ENCODE results near the gene TMEM30B. TPM values are rescaled to one million over a fixed set of nuclear protein-coding genes. Genes with fewer than 3 reads are reported as not detected.
"Not testable (repeated sequence)": the region's sequence is repeated elsewhere in the genome, so short reads cannot be mapped to it uniquely, and the experiment has no call there.

Gene TMEM30B, protein sequence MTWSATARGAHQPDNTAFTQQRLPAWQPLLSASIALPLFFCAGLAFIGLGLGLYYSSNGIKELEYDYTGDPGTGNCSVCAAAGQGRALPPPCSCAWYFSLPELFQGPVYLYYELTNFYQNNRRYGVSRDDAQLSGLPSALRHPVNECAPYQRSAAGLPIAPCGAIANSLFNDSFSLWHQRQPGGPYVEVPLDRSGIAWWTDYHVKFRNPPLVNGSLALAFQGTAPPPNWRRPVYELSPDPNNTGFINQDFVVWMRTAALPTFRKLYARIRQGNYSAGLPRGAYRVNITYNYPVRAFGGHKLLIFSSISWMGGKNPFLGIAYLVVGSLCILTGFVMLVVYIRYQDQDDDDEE
- total RNA-seq = 50.1 TPM

DNA sequence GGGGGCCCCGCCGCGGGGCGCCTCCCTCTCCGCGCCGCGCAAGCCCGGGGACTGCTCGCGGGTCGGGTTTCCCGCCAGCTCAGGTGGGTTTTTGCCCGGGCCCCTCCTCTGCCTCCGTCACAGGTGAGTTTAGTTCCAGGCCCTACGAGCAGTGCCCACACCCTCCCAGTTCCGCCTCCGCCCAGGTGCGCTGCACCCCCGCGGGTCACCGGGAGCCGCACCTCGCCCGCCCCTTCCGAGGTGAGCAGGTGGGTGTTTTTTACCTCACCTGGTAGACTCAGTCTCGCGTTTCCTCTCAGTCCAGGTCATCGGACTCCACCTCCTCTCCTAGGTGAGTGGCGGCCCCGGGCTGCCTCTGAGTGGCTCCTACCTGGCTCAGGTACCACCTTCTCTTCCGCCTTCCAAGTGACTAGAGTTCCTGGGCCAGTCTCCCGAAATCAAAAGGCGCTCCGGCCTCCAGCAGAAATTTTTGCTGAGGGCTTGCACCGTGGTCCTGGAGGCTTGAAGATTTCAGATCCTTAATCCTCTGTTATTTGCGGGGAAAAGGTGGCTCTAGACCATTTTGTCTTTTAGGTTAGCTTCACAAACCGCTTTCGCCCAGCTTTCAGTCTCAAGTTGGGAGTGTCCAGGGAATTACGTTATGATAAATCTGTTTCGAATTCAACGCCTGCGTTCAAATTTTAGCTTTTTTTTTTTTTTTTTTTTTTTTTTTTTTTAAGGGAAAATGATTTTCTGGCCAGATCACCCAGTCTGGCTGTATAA, at the start of gene TMEM30B:
Gene TMEM30B (minus strand): TSS at position 153 of the 762 bp plus-strand sequence. CDS start 191 bp downstream, outside the sequence.
- intact Hi-C loops (cut with DNase I) = no loop called here
- DNase-seq (ENCODE audit: low spot score) (no peak), ATAC-seq (peak; percentile 40)

DNA sequence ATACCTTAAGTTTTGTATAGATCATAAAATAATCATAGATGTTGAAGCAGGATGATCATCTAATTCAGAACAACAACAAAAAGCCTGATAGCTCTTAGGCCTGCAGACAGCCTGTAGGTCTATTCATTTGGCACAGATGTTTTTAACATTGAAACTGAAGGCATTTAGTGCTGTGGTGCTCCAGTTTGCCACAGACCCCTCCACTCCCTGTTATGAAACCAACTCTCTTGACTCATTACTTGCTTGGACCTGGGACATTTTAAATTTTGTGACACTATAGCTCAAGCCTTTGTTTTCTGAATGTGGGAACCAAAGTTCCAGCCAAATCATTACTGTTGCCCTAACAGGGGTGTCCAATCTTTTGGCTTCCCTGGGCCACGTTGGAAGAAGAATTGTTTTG, 49.4 kb upstream of the TMEM30B start:
- intact Hi-C loops (cut with DNase I) = no loop called here
- no peak for DNase-seq (ENCODE audit: low spot score)
- no peak for ATAC-seq

DNA sequence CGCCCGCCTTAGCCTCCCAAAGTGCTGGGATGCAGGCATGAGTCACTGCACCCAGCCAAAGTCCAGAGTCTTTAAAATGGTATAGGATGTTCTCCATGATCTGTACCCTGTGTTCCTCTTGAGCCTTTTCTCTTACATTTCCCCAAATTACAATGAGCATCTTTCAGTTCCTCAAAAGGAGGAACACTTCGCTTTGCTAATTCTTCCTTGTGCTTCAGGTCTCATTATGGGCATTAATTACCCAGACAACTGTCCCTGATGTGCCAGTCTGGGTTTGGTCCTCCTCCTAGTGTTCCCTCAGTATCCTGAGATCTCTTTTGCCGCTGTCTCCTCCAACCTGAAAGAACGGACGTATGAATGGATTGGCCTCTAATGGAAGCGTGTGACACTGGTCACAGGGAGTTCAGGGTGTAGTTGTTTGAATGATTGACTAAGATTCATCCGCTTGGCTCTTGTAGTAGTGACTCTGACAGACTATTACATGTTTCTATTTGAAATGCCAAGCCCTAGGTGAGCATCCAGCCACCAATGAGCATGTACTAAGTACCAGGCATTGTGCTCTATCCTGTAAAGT, 48.4 kb upstream of the TMEM30B start:
- DNase-seq (ENCODE audit: low spot score) (no peak), ATAC-seq (no peak)
- intact Hi-C loops (cut with DNase I) = no loop called here

DNA sequence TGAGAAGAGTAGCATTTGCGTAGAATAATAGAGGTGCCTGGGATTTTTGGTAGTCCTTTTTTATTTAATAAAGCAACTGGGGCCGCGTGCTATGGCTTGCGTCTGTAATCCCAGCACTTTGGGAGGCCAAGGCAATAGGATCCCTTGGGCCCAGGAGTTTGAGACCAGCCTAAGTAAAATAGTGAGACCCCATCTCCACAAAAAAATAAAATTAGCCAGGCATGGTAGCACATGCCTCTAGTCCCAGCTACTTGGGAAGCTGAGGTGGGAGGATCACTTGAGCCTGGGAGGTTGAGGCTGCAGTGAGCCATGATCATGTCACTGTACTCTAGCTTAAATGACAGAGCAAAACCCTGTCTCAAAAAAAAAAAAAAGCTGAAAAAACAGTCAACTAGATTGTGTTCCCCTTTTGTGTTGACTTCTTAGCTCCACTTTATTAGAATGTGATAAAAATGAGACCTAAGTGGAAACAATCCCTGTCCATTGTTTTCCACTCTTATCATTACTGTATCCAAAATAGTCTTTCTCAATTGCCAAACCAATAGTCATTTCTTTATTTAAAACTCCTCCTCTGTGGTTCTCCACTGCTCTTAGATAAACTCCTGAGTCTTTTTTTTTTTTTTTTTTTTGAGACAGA, 47.6 kb upstream of the TMEM30B start:
- DNase-seq (ENCODE audit: low spot score) (no peak), ATAC-seq (no peak)
- intact Hi-C loops (cut with DNase I) = no loop called here

DNA sequence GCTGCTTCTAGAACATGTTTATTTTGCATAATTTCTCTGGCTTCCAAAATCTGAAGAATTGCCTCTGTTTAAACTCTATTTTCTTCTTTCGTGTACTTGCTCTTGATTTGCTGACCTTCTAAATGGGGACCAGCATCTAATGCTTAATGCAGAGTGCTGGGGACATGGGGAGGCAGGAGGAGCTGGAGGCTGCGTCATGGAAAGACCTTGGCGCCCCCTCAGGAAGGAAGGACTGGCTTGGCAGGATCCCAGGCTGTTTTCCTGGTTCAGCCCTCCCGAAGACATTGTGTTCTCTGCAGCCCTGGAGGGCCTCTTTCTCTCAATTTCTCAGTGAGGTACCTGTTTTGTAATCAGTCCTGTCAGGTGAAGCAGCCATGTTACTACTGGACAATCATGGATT, 45.7 kb upstream of the TMEM30B start:
- DNase-seq (ENCODE audit: low spot score) (peak; percentile 72), ATAC-seq (peak; percentile 78)
- intact Hi-C loops (cut with DNase I) = no loop called here

DNA sequence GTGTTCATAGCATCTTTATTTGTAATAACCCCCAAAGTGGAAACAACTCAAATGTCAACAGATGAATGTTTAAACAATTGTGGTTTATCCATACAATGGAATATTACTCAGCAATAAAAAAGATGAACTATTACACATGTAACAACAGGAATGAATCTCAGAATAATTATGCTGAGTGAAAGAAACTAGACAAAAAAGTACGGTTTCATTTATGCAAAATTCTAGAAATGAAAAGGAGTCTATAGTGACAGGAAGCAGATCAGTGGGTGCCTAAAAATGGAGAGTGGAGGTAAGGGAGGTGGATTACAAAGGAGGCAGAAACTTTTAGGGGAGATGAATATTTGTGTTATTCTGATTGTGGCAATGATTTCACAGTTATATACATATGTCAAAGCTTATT, 45.0 kb upstream of the TMEM30B start:
- no peak for DNase-seq (ENCODE audit: low spot score)
- intact Hi-C loops (cut with DNase I) = no loop called here
- ATAC-seq = no peak

DNA sequence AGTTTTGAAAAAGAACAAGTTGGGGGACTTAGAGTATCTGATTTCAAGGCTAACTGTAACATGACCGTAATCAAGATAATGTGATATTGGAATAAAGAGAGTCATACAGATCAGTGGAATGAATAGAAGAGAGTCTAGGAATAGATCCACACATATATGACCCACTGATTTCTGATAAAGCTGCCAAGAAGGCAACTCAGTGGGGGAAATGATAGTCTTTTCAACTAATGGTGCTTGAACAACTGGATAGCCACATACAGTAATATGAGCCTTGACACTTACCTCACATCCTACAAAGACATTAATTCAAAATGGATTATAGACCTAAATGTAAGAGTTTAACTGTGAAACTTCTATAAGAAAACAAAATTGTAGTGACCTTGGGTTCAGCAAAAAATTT, 44.0 kb upstream of the TMEM30B start:
- intact Hi-C loops (cut with DNase I) = no loop called here
- ATAC-seq (no peak), DNase-seq (ENCODE audit: low spot score) (no peak)

DNA sequence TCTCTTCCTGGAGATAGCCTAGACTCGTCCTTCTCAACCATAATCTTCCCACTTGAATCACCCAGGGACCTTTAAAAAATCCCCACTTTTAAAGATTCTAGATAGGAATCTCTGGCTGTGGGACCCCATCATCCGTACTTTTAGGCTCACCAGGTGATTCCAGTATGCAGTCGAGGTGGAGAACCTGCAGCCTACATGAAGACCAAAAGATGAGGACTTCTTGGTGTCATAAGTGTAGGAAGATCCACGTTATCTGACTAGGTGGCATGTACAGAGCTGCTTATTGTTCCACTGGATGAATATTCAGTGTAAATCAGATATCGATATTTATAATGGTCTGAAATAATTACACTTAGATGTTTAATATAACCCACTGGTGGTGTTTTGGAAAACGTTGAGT, 42.8 kb upstream of the TMEM30B start:
- ATAC-seq (no peak), DNase-seq (ENCODE audit: low spot score) (no peak)
- intact Hi-C loops (cut with DNase I) = no loop called here

DNA sequence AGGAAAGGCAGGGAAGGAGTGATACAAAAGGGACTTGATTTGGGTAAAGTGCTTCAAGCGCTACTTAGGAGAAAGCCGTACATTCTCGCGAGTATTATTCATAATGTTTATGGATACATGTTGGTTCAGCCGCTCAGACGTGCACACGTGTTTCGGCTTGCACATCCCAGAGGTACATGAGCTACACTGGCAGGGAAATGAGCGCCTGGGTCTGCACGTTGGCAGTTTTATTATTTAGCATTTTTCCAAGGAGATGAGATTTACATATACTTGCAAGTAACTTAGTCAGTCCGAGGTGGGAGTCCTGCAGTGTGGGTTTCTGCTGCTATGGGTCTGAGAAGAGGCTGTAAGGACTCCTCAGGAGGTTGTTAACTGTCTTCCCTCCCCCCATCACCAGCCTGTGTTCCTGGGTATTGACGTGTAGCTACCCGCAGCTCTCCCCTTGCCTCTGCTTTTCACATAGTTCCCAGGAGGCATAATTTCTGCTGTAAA, 41.7 kb upstream of the TMEM30B start:
- ATAC-seq (peak; percentile 16), DNase-seq (ENCODE audit: low spot score) (no peak)
- intact Hi-C loops (cut with DNase I) = no loop called here

DNA sequence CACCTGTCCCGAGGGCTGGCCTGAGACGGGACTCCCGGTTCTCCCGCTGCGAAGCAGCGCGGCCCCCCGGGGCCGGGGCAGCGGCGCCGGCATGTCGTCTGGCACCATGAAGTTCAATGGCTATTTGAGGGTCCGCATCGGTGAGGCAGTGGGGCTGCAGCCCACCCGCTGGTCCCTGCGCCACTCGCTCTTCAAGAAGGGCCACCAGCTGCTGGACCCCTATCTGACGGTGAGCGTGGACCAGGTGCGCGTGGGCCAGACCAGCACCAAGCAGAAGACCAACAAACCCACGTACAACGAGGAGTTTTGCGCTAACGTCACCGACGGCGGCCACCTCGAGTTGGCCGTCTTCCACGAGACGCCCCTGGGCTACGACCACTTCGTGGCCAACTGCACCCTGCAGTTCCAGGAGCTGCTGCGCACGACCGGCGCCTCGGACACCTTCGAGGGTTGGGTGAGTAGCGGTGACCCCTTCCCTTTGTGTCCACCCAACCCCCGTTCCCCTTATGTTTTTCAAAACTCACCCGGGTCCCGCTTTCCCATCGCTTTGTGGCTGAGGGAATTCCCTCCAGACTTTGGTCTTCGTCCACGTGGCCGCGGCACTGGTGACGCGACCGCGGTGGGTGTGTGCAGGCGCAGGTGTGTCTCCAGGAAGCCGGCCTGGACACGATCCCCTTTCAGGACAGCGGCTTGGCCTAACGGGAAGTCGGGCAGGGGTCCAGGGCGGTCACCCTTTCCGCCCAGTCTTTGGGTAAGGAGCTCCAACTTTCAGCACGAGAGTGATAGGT, 41.1 kb upstream of the TMEM30B start:
- DNase-seq (ENCODE audit: low spot score) = no peak
- intact Hi-C loops (cut with DNase I) = no loop called here

DNA sequence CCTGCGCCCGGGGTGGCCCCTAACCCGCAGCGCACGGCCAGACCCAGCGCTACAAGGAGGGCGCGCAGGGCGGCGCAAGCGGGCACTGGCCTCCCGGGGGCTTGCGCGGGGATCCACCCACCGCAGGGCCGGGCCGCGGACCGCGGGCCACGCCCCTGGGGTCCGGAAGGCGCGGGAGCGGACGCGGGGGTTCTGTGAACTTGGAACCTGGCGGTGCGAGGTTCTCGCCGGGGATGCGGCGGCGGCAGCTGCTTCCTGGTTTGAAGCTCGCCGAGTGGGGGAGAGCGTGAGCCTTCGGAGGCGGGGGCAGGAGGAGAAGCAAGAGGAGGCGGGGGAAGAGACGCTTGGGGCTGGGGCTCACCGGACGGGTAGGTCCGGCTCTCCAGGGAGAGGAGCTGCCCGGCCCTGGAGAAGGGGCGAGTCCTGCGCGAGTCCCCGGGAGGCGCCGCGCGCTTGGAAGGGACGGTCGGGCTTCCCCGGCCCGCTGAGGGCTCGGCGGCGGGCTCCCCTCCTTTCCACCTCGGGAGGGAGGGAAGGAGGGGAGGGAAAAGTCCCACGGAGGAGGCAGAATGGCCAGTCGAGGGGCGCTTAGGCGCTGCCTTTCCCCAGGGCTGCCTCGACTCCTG, 40.4 kb upstream of the TMEM30B start, which contains the start of gene PRKCH:
Gene PRKCH (plus strand): TSS at position 195 of the 626 bp plus-strand sequence. CDS start 523 bp downstream, outside the sequence.
- ATAC-seq = peak; percentile 65
- DNase-seq (ENCODE audit: low spot score) = peak; percentile 79
- intact Hi-C loops (cut with DNase I) = no loop called here

More for the DNA sequence above, 41.1 kb upstream of the TMEM30B start:
- peak; percentile 39 for ATAC-seq

DNA sequence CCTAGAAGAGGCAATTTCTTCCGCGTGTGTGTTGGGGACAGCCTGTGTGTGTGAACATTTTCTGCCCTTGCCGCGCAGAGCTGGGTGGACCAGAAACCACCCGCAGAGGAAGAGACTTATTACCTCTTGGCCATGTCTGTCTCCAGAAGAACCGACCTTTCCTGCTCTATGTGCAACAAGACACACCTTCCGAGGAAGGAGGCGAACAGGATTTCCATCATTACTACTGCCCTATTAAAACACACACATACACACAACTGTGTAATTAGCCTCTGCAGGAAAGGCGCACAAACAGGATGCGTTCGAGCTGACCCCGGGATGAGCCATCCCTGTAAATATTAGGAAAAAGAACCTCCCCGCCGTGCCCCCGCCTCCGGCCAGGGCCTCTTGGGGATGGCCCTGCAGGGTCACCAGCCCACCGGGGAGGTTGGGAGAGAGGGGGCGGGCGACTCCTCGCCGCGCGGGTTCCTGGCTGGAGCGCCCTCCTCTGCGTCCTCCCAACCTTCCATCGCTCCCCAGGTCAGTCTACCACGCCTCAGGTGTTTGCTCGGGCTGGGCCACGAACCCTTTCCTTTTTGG, 39.8 kb upstream of the TMEM30B start:
- ATAC-seq = no peak
- intact Hi-C loops (cut with DNase I) = no loop called here
- DNase-seq (ENCODE audit: low spot score) = no peak

DNA sequence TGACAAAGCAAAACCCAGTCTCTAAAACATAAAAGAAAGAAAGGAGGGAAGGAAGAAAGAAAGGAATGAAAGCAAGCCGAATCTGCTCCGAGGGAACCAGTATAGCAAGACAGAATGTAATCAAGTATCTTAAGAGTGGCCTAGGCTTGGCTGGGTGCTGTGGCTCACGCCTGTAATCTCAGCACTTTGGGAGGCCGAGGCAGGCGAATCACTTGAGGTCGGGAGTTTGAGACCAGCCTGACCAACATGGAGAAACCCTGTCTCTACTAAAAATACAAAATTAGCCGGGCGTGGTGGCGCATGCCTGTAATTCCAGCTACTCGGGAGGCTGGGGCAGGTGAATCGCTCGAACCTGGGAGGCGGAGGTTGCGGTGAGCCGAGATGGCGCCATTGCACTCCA, 39.0 kb upstream of the TMEM30B start:
- intact Hi-C loops (cut with DNase I); DNase-seq (ENCODE audit: low spot score); ATAC-seq: not testable (repeated sequence)

DNA sequence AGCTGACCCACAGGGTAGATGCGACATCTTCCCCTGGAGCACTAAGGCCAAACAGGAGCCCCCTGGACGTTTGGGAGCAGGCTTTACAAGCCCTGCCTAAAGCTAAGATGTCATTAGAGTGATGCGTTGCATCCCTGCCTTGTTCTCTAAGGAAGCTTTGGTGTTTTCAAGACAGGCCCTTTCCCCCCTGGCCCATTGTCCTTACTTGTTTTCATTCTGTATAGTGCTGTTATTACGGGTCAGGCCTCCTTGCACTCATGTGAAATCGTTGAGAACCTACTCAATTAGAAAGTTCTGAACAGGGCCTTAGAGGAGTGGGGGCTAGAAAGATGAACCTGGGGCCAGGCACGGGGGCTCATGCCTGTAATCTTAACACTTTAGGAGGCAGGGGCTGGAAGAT, 38.6 kb upstream of the TMEM30B start:
- DNase-seq (ENCODE audit: low spot score) = no peak
- ATAC-seq = no peak
- intact Hi-C loops (cut with DNase I) = no loop called here

DNA sequence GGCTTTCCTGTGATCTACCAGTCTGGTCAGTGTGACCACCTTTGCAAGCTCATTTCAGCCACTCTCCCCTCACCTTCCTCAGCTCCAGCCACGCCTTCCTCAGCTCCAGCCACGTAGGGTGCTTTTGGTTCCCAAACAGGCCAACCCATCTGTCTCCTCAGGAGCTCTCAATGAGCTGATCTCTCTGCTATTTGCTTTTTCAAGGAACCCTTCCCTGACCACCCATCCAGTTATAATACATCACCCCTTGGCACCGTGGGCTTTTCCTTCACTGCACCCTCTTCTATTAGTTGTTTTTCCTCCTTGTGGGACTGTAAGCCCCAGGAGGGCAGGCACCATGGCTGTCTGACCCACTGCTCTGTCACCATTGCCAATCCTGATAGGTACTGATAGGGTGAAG, 37.9 kb upstream of the TMEM30B start:
- ATAC-seq (no peak), DNase-seq (ENCODE audit: low spot score) (no peak)
- intact Hi-C loops (cut with DNase I) = no loop called here

DNA sequence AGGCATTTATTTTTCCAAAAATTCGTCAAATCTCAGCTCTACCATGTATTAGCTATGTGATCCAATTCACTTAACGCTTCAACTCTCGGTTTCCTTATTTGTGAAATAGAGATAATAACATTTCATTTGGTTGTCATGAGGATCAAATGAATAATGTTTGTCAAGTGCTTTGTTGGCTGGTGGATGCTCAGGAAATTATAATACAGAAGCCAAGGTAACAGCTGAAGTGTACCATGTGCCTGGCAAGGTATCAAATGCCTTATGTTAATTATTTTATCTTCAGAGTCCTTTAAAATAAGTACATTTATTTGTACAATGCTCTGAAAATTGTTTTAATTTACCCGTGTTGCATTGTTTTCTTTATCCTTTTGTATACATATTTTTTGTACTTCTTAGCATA, 34.2 kb upstream of the TMEM30B start:
- intact Hi-C loops (cut with DNase I) = no loop called here
- ATAC-seq (no peak), DNase-seq (ENCODE audit: low spot score) (no peak)

DNA sequence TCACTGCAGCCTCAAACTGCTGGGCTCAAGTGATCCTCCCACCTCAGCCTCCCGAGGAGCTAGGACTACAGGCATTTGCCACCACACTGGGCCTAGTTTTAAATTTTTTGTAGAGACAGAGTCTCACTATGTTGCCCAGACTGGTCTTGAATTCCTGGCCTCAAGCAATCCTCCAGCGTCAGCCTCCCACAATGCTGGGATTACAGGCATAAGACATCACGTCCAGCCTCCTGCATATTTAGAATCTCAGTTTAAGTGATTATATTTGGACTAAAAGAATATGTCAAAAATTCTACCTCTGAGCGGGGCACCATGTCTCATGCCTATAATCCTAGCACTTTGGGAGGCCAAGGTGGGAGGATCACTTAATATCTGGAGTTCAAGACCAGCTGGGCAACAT, 27.6 kb upstream of the TMEM30B start:
- ATAC-seq; DNase-seq (ENCODE audit: low spot score); intact Hi-C loops (cut with DNase I): not testable (repeated sequence)

DNA sequence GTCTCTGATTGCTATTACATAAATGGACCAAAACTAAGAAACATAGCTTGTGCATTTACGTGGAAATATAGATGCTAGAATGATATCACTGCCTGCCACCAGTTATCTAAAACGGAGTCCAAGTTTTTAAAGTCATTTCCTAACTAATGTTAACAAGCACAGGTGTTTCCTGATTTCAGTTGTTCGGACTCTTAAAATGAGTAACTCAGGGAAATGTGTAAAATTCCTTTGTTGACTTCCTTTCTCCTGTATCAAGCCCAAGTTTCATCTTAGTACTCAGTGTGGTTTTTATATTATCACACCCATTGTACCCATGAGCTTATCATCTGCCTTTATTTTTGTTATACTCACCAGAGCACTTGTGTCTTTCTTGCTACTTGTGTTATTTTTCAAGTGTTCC, 27.1 kb upstream of the TMEM30B start:
- ATAC-seq (no peak), DNase-seq (ENCODE audit: low spot score) (no peak)
- intact Hi-C loops (cut with DNase I) = no loop called here

Data from sciatic nerve (tissue), 2 donors.